HepG2 (cell line): ENCODE results near the gene ZBTB45. TPM values are rescaled to one million over a fixed set of nuclear protein-coding genes. Genes with fewer than 3 reads are reported as not detected.

Source experiments
- CSRNP1 ChIP-seq: sonication (generic); formaldehyde crosslinking; IDR thresholded peaks from 2 replicates; pipeline ENCODE4 v1.8.1; 2023; ENCODE audit warnings: mild to moderate bottlenecking, missing genetic modification reagents
- HDAC6 ChIP-seq: fragments of 200-600 bp; sonication (generic); IDR thresholded peaks from 2 replicates; pipeline ENCODE4 v1.7.0; 2017; ENCODE audit warnings: mild to moderate bottlenecking, antibody characterized with exemption, low read length, low read depth
- HHEX ChIP-seq: IDR thresholded peaks from 2 replicates; pipeline ENCODE4 v1.6.1; 2016; ENCODE audit warnings: control low read depth
- LBX2 ChIP-seq: sonication (generic); formaldehyde crosslinking; IDR thresholded peaks from 2 replicates; pipeline ENCODE4 v1.5.0; 2020; ENCODE audit warnings: missing genetic modification reagents, mild to moderate bottlenecking, borderline replicate concordance
- MAFG ChIP-seq: sonication (generic); formaldehyde crosslinking; IDR thresholded peaks from 2 replicates; pipeline ENCODE4 v1.5.1; 2020; ENCODE audit warnings: mild to moderate bottlenecking, missing genetic modification reagents
- MLLT10 ChIP-seq: sonication (generic); formaldehyde crosslinking; IDR thresholded peaks from 2 replicates; pipeline ENCODE4 v1.4.0; 2020; ENCODE audit warnings: missing genetic modification reagents
- MXD4 ChIP-seq: IDR thresholded peaks from 2 replicates; pipeline ENCODE4 v1.6.1; 2016; ENCODE audit warnings: mild to moderate bottlenecking, missing biosample characterization, missing genetic modification reagents
- RAD21 ChIP-seq: fragments of 450-650 bp; formaldehyde crosslinking; IDR thresholded peaks from 2 replicates; pipeline ENCODE4 v1.5.0; 2020; ENCODE audit warnings: mild to moderate bottlenecking
- TBP ChIP-seq: sonication (generic); formaldehyde crosslinking; IDR thresholded peaks from 2 replicates; pipeline ENCODE4 v1.5.0; 2020; ENCODE audit warnings: missing genetic modification reagents
- TGIF2 ChIP-seq: IDR thresholded peaks from 2 replicates; pipeline ENCODE4 v1.6.1; 2016; ENCODE audit warnings: control low read depth, missing compliant biosample characterization
- TOE1 ChIP-seq: sonication (generic); formaldehyde crosslinking; IDR thresholded peaks from 2 replicates; pipeline ENCODE4 v1.4.0; 2020; ENCODE audit warnings: mild to moderate bottlenecking, missing genetic modification reagents
- ZFX ChIP-seq: sonication (generic); formaldehyde crosslinking; IDR thresholded peaks from 2 replicates; pipeline ENCODE4 v1.4.0; 2020; ENCODE audit warnings: mild to moderate bottlenecking, low read depth, missing genetic modification reagents, moderate library complexity
- ZMYM4 ChIP-seq: sonication (generic); formaldehyde crosslinking; IDR thresholded peaks from 2 replicates; pipeline ENCODE4 v1.8.1; 2023; ENCODE audit warnings: mild to moderate bottlenecking, missing genetic modification reagents
- ZNF143 ChIP-seq: sonication (generic); formaldehyde crosslinking; IDR thresholded peaks from 2 replicates; pipeline ENCODE4 v1.4.0; 2020; ENCODE audit warnings: missing genetic modification reagents
- ZNF18 ChIP-seq: sonication (generic); formaldehyde crosslinking; IDR thresholded peaks from 2 replicates; pipeline ENCODE4 v1.8.0; 2022; ENCODE audit warnings: mild to moderate bottlenecking, missing genetic modification reagents; ENCODE audit not compliant: insufficient replicate concordance
- ZNF24 ChIP-seq: fragments of 450-650 bp; IDR thresholded peaks from 2 replicates; pipeline ENCODE4 v1.6.1; 2017; ENCODE audit warnings: antibody characterized with exemption, mild to moderate bottlenecking
- ZNF251 ChIP-seq: sonication (generic); formaldehyde crosslinking; IDR thresholded peaks from 2 replicates; pipeline ENCODE4 v1.9.0; 2021; ENCODE audit warnings: mild to moderate bottlenecking, missing genetic modification reagents
- ZNF34 ChIP-seq: sonication (generic); formaldehyde crosslinking; IDR thresholded peaks from 2 replicates; pipeline ENCODE4 v1.4.0; 2020; ENCODE audit warnings: mild to moderate bottlenecking, missing genetic modification reagents, borderline replicate concordance
- ZNF350 ChIP-seq: sonication (generic); formaldehyde crosslinking; IDR thresholded peaks from 2 replicates; pipeline ENCODE4 v1.4.0; 2020; ENCODE audit warnings: mild to moderate bottlenecking, low read depth, missing genetic modification reagents, borderline replicate concordance
- ZNF367 ChIP-seq: sonication (generic); formaldehyde crosslinking; IDR thresholded peaks from 2 replicates; pipeline ENCODE4 v1.4.0; 2020; ENCODE audit warnings: missing genetic modification reagents, borderline replicate concordance
- ZNF44 ChIP-seq: sonication (generic); formaldehyde crosslinking; IDR thresholded peaks from 2 replicates; pipeline ENCODE4 v1.5.1; 2020; ENCODE audit warnings: mild to moderate bottlenecking, missing genetic modification reagents
- ZNF558 ChIP-seq: sonication (generic); formaldehyde crosslinking; IDR thresholded peaks from 2 replicates; pipeline ENCODE4 v1.9.0; 2022; ENCODE audit warnings: mild to moderate bottlenecking, missing genetic modification reagents, borderline replicate concordance
- ZNF605 ChIP-seq: sonication (generic); formaldehyde crosslinking; IDR thresholded peaks from 2 replicates; pipeline ENCODE4 v1.8.0; 2022; ENCODE audit warnings: mild to moderate bottlenecking, missing genetic modification reagents
- ZNF737 ChIP-seq: sonication (generic); formaldehyde crosslinking; IDR thresholded peaks from 2 replicates; pipeline ENCODE4 v1.5.0; 2020; ENCODE audit warnings: missing genetic modification reagents, mild to moderate bottlenecking, borderline replicate concordance
- polyA plus RNA-seq, 8 experiments: library from polyadenylated mRNA; depleted of rRNA in 3 of 8; stranded (reverse) in 7 of 8; unstranded in 1 of 8; fragments of >200 nt; fragmentation: Illumina TruSeq in 4 of 8; extraction: Trizol in 4 of 8; gene quantifications; 2 replicates each; pipeline versions ENCODE4 v1.2.1 to v1.2.3, GENCODE V29; 2011 to 2016; ENCODE audit warnings: low read depth in 4 of 8, missing spikeins in 1 of 8, mixed read lengths in 1 of 8; ENCODE audit not compliant: insufficient read depth in 1 of 8
- total RNA-seq, 5 experiments: library from RNA; depleted of rRNA; stranded (reverse); fragments of >200 nt; fragmentation: Illumina TruSeq; extraction: Trizol; gene quantifications; 2 replicates each; pipeline ENCODE4 v1.2.3, GENCODE V29; 2016; ENCODE audit warnings: low read depth in 1 of 5

The ZBTB45 gene
- total and polyA plus RNA-seq, 2 of the 13 experiments (the other 11 are each of a cell fraction or from before 2014, with no cell fraction given): 3.0 to 3.7 TPM

GRCh38 chr19:58511353-58512208 is 8.0 kb downstream of the ZBTB45 start, which contains the start of gene SLC27A5 (continued):
- TF ChIP-seq ZNF34 (CRISPR knock-in tag): 0 out of 2 replicates have a peak, but pooled peaks have one; percentile 59
- TF ChIP-seq ZMYM4 (CRISPR knock-in tag): peak; percentile 51; the same call in 1 of the 2 replicates
- no peak for TF ChIP-seq HDAC6
- TF ChIP-seq CSRNP1 (CRISPR knock-in tag): no peak; the same call in 1 of the 2 replicates
- TF ChIP-seq ZNF18 (CRISPR knock-in tag): no peak
- TF ChIP-seq ZFX: peak; percentile 70
- no peak for TF ChIP-seq ZNF44 (CRISPR knock-in tag)
- no peak; the same call in 1 of the 2 replicates for TF ChIP-seq ZNF350 (CRISPR knock-in tag)
- TF ChIP-seq TOE1 (CRISPR knock-in tag): no peak
- TF ChIP-seq TGIF2: no peak
- TF ChIP-seq ZNF143 (CRISPR knock-in tag): peak; percentile 38; the same call in 1 of the 2 replicates
- no peak for TF ChIP-seq LBX2 (CRISPR knock-in tag)
- TF ChIP-seq TBP (CRISPR knock-in tag): no peak
- TF ChIP-seq ZNF605 (CRISPR knock-in tag): no peak
- TF ChIP-seq RAD21 (CRISPR knock-in tag): 0 out of 2 replicates have a peak, but pooled peaks have one; percentile 29
- no peak for TF ChIP-seq MLLT10 (CRISPR knock-in tag)
- no peak for TF ChIP-seq MAFG (CRISPR knock-in tag)
- TF ChIP-seq ZNF367: no peak
- TF ChIP-seq ZNF24: no peak
- no peak for TF ChIP-seq ZNF737 (CRISPR knock-in tag)
- TF ChIP-seq ZNF251 (CRISPR knock-in tag): peak; percentile 83; the same call in 1 of the 2 replicates
- 0 out of 2 replicates have a peak, but pooled peaks have one; percentile 2 for TF ChIP-seq ZNF558 (CRISPR knock-in tag)
- no peak for TF ChIP-seq HHEX (CRISPR knock-in tag)
- no peak for TF ChIP-seq MXD4
